NOMO-1 (cell line): ENCODE data around the gene ZFHX2.
A peak's percentile ranks its signal among the peaks of the same experiment; 100 is the strongest.

Source experiments
- DNase-seq, 2 experiments: peaks; one replicate each; lab custom pipeline; 2025; ENCODE audit not compliant: unreplicated experiment in 2 of 2; lab: John Stamatoyannopoulos, UW

Gene ZFHX2

GRCh38 chr14:23481979-23482822 lies 69.4 kb downstream of the ZFHX2 start:
- DNase-seq: no peak

- no peak for DNase-seq
These were observed 70.1 kb downstream of the ZFHX2 start for GRCh38 chr14:23481362-23481970.

GRCh38 chr14:23478109-23478759 lies 73.3 kb downstream of the ZFHX2 start:
- DNase-seq: peak; percentile 23 to 67

GRCh38 chr14:23470947-23471346 lies 80.6 kb downstream of the ZFHX2 start:
- no peak for DNase-seq
